HG03108 (cell line): ENCODE measurements around the gene FKBP1B.
"Not testable (repeated sequence)": the region's sequence is repeated elsewhere in the genome, so short reads cannot be mapped to it uniquely, and the experiment has no call there.

Source experiments
- ATAC-seq: cut with Tn5 transposase; IDR thresholded peaks from one replicate; pipeline ENCODE4 v1.9.1; 2021; ENCODE audit warnings: moderate library complexity; ENCODE audit not compliant: unreplicated experiment

The FKBP1B gene

GRCh38 chr2:24100732-24101131 is 51.2 kb downstream of the FKBP1B start:
- ATAC-seq, result not testable (repeated sequence)

GRCh38 chr2:24101992-24102391 is 52.5 kb downstream of the FKBP1B start:
- no peak for ATAC-seq

GRCh38 chr2:24102677-24103076 is 53.1 kb downstream of the FKBP1B start:
- no peak for ATAC-seq

- no peak for ATAC-seq
These were observed 54.6 kb downstream of the FKBP1B start for GRCh38 chr2:24104110-24104650.

- no peak for ATAC-seq
These were observed 55.4 kb downstream of the FKBP1B start for GRCh38 chr2:24104906-24105305.

- ATAC-seq, result no peak
These were observed 56.3 kb downstream of the FKBP1B start for GRCh38 chr2:24105816-24106215.

GRCh38 chr2:24106786-24107185 is 57.2 kb downstream of the FKBP1B start:
- ATAC-seq, result no peak

GRCh38 chr2:24107336-24107735 is 57.8 kb downstream of the FKBP1B start:
- no peak for ATAC-seq

- ATAC-seq, result not testable (repeated sequence)
These were observed 59.9 kb downstream of the FKBP1B start for GRCh38 chr2:24109431-24109830.

GRCh38 chr2:24110660-24111303 is 61.2 kb downstream of the FKBP1B start:
- ATAC-seq, result no peak

- ATAC-seq, result no peak
These were observed 61.9 kb downstream of the FKBP1B start for GRCh38 chr2:24111407-24111901.
